HG02943 (cell line): ENCODE results near the gene PPFIA3.

ENCODE experiments used
- ATAC-seq: cut with Tn5 transposase; IDR thresholded peaks from one replicate; pipeline ENCODE4 v1.9.1; 2021; ENCODE audit warnings: mild to moderate bottlenecking, low read depth, moderate library complexity; ENCODE audit not compliant: unreplicated experiment

The PPFIA3 gene

DNA sequence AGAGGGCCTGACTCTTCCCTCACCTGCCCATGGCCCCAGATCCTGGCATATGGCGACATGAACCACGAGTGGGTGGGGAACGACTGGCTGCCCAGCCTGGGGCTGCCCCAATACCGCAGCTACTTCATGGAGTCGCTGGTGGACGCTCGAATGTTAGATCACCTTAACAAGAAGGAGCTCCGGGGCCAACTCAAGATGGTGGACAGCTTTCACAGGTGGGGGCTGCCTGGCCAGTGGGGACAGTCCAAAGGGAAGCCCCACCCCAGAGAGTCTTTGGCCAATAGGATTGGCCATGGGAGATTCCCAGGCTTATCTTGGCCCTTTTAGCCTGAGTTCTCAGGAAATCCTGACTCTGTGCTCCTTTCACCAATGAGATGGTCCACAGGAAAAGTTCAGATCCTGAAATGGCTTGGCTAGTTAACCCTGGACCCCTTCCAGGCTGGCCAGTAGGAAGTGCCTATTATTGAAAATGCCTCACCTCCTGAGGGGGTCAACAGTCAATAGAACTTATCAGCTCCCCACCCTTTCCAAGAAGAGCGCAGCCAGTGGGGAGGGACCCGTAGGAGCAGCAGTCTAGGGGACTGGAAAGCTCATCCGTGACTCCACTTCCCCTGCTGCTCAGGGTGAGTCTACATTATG lies 28.8 kb downstream of the PPFIA3 start:
- no peak for ATAC-seq

DNA sequence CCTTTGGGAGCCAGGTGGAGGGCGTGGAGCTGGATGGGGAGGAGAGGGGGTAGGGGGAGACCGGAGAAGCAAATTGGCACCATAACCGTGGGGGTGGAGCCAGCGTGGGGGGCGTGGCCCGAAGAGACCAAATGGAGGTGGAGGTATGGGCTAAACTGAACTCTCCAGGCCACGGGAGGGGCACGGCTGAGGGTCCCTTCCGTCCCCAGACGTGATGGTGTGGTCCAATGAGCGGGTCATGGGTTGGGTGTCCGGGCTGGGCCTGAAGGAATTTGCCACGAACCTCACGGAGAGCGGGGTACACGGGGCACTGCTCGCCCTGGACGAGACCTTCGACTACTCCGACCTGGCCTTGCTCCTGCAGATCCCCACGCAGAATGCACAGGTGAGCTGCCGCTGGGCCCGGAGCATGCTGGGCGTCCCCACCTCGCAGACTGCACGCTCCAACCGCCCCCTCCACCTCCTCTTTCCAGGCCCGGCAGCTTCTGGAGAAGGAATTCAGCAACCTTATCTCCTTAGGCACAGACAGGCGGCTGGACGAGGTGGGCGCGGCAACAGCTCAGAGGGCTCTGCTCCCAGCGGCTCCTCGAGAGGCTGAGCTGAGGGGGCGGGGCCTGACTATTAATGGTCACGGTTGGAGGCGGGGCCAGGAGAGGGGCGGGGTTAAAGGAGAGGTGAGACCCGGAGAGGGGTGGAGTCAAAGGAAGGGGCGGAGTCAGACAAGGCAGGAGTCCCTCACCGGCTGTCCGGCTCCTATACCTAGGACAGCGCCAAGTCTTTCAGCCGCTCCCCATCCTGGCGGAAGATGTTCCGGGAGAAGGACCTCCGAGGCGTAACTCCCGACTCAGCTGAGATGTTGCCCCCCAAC lies 29.7 kb downstream of the PPFIA3 start:
- no peak for ATAC-seq

DNA sequence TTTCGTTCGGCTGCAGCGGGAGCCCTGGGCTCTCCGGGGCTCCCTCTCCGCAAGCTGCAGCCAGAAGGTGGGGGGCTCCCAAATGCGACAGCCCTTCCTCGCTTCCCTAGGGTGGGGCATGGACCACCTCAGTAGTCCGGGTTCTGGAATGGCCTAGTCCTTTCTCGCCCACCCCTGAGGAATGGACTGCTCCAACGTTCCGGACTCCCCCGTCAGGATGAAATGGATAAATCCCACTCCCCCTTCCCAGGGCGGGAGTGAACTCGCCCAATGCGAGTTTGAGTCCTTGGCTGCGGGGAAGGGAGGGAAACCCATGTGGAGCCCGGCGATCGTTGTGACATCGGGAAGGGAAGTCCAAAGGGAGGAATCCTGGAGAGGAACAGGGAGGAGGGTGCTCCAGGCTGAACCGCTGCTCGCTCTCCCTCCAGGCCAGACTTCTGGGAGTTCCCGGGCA lies 30.3 kb downstream of the PPFIA3 start:
- ATAC-seq: no peak

DNA sequence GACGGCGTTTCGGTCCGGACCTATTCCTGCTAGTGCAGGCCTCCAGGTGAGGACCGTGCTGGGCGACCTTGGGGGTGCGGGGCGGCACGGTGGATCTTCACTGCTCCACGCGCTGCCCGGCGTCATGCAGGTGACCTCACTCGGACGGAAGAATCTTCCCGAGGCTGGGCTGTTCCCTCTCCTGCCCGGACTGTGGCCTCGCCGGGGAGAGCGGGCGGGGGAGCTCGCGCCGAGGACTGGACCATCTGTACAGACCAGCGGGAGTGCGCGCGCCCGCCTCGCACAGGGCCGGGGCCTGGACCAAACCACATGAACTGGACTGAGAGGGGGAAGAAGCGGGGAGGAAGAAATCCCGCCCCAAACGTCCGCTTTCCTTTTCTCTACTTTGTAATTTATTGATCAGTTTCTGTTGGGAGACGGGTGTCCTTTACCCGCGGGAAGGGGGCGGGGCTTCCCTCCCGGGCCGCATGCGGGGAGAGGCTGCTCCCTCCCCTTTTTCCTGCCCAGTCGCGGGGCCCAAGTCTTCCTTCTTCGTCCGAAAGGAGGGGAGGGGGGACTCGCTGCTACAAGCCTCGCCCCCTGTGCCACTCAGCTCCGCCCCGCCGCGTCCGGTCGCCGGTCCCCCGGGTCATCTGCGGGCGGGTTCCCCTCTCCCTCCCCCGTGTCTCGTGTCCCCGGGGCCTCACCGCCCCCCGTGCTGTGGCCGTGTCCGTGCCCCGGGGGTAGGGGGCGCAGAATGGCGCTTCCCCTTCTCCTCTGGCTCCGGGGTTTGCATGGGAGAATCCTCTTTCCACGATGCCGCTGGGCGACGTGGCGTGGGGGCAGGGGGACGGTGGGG lies 31.0 kb downstream of the PPFIA3 start:
- no peak for ATAC-seq

GRCh38 chr19:49150944-49151243 lies 31.6 kb downstream of the PPFIA3 start:
- no peak for ATAC-seq

GRCh38 chr19:49151267-49152118 lies 32.1 kb downstream of the PPFIA3 start:
- ATAC-seq: no peak

- no peak for ATAC-seq
These were observed 32.8 kb downstream of the PPFIA3 start for GRCh38 chr19:49152119-49152550.

- no peak for ATAC-seq
These were observed 33.9 kb downstream of the PPFIA3 start for GRCh38 chr19:49153167-49153809.

DNA sequence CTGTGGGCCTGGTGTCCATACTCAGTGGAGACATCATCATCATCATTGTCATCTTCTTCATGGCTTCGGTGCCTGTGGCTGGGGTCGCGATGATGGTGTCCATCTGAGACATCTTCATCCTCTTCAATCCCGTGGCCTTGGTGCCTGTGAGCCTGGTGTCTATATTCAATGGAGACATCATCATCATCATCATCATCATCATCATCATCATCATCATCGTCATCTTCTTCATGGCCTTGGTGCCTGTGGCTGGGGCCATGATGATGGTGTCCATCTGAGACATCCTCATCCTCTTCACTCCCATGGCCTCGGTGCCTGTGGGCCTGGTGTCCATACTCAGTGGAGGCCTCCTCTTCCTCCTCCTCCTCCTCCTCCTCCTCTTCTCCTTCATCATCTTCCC lies 34.9 kb downstream of the PPFIA3 start:
- no peak for ATAC-seq

- no peak for ATAC-seq
These were observed 35.9 kb downstream of the PPFIA3 start, which contains the start of gene HRC for GRCh38 chr19:49155005-49155819. HRC (minus strand) TSS chr19:49155396; CDS start chr19:49155237, 159 bp downstream.

DNA sequence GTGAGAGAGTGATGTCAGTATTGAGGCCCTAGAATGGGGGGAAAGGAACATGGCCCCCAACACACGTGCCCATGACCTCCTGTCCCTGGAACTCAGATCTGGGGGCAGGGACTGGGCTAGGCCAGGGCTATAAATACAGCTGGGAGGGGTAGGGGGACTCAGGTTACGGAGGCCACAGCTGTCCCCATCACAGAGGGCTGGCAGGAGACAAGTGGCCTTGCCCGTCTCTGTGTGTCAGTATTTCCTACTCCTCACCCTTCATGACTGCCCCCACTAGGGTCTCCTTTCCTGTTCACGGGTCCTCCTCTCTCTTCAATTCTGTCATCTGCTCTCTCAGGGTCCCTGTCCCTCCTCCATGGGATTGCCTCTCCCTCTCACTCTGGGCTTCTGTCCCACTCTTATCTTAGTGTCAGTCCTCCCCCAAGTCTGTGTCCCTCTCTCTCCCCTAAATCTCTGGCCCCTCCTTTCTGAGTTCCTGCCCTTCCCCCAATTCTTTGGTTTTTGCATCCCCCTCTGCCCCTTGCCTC lies 36.5 kb downstream of the PPFIA3 start:
- ATAC-seq: no peak

GRCh38 chr19:49157445-49158224 lies 38.3 kb downstream of the PPFIA3 start, which contains the start of gene TRPM4:
TRPM4 (plus strand) TSS chr19:49157792; CDS start chr19:49157867, 75 bp downstream.
- ATAC-seq: no peak

GRCh38 chr19:49160450-49161189 lies 41.3 kb downstream of the PPFIA3 start:
- no peak for ATAC-seq

- no peak for ATAC-seq
These were observed 42.6 kb downstream of the PPFIA3 start for GRCh38 chr19:49161987-49162386.

DNA sequence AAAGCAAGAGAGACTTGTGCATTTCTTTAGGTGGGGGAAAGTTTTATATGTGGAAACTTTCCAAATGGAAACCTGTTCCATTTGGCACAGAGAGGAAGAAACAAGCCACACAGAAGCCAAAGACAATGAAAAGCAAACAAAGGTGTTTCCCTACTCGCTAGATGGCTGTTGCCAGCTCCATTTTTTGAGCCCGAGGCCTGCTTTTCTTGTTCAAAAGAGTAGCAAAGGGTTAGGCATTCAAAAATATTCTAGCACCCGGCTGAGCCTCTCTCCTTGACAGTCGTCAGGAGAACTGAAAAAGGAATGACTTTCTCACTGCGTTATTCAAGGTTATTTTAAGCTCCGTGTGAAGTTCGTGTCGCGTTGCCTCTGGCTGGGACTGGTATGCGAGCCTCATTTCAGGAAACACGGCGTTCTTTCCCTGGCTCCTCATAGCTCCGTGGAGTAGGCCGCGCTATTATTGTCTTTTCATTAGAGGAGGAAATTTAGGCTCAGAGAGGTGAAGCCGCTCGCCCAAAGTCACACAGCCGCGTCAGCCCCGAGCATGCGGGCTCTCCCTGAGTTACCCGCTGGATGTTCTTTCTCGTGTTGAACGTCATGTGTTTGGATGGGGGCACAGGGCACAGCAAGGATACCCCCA lies 45.9 kb downstream of the PPFIA3 start:
- no peak for ATAC-seq

DNA sequence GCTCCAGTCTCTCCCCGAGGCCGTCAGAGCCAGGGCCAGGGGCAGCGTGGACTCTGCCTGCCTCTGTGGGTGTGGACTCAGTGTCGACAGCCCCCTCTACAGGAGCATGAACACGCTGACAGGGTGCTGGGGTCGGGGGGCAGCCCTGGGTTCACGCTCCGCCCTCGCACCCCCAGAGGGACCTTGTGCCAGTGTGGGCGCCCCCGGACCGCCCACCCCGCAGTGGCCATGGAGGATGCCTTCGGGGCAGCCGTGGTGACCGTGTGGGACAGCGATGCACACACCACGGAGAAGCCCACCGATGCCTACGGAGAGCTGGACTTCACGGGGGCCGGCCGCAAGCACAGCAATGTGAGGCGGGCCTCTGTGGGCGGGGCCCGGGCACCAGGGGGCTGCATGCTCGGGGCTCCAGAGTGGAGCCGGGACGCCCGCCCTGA lies 46.5 kb downstream of the PPFIA3 start:
- no peak for ATAC-seq
